NCI-H2196 treated with DMSO at 0.1 percent for 48 hours (cell line): ENCODE measurements around the gene BRD7.
"Not testable (repeated sequence)": the region's sequence is repeated elsewhere in the genome, so short reads cannot be mapped to it uniquely, and the experiment has no call there.

ENCODE experiments used
- DNase-seq: peaks from one replicate; lab custom pipeline; 2025; ENCODE audit not compliant: unreplicated experiment; lab: John Stamatoyannopoulos, UW

BRD7 gene

GRCh38 chr16:50360033-50360778, 8.6 kb downstream of the BRD7 start:
- no peak for DNase-seq

DNA sequence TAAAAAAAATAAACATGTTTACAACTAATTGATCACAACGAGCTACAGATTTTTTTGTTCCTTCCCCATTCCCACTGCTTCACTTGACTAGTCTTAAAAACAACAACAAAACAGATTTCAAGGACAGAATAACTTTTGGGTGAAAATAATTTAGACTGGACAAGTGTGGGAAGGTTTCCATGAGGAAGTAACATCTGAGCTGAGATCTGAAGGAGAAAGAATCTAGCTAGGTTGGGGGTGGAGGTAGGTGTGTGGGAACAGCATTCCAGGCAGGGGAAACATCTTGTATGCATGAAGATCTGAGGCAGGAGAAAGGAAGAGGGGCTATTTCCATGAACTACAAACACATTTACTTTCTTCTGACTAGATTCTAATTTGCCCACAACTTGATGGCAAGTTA, 9.2 kb downstream of the BRD7 start:
- DNase-seq: no peak

DNA sequence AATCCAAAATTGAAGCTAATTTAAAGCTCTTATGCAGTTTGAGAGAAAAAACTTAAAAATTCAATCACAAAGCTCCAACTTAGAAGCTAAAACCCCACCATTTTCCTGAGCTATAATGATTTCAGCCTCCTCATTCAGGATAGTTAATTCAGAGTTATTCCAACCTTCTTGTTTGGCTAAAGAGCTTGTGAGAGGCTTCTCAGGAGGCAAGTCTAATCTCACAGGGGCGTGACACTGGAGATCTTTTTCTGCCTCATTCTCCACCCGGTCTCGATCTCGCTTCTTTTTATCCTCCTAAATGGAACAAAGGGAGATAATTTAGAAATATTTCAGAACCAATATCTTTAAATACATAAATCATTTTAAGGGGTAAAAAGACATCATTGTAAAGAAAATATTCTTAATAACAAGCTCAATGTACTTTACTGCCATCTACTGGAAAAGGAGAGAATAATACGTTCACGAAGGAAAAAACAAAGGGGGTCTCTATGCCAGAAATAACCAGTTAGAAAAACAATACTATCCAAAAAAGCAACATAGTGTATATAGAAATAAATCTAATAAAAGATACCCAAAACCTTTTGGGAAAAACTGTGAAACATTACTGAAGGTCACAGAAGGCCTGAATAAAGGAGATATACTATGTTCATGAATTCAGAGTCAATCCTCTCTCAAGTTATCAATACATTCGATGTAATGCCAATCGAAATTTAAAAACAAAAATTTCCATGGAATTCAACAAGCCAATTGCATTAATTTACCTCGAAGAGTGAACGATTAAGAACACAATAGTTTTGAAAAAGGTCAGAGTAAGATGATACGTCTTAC, 13.9 kb downstream of the BRD7 start:
- no peak for DNase-seq

- no peak for DNase-seq
These were observed 14.7 kb downstream of the BRD7 start for GRCh38 chr16:50354082-50354481.

GRCh38 chr16:50351952-50352351, 16.8 kb downstream of the BRD7 start:
- DNase-seq: no peak

GRCh38 chr16:50351116-50351515, 17.7 kb downstream of the BRD7 start:
- no peak for DNase-seq

GRCh38 chr16:50345210-50345609, 23.6 kb downstream of the BRD7 start:
- not testable (repeated sequence) for DNase-seq

- not testable (repeated sequence) for DNase-seq
These were observed 25.2 kb downstream of the BRD7 start for GRCh38 chr16:50343566-50343965.

DNA sequence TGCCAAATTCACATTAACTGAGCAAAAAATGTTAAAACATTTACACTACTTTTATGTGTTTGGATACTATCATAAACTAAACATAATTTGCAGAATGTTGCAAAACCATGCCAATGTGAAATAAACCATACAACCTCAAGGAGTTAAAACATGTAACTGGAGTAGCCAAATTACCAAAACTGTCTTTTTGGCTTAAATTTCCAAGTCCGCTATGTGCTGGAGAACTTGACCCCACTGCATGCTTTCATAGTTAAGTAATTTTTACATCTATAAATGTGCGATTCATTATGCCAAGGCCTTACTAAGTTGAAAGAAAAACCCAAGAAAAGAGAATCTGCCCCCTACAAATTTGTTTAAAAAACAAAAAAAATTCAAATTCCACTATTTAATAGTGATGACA, 28.2 kb downstream of the BRD7 start:
- DNase-seq: no peak

DNA sequence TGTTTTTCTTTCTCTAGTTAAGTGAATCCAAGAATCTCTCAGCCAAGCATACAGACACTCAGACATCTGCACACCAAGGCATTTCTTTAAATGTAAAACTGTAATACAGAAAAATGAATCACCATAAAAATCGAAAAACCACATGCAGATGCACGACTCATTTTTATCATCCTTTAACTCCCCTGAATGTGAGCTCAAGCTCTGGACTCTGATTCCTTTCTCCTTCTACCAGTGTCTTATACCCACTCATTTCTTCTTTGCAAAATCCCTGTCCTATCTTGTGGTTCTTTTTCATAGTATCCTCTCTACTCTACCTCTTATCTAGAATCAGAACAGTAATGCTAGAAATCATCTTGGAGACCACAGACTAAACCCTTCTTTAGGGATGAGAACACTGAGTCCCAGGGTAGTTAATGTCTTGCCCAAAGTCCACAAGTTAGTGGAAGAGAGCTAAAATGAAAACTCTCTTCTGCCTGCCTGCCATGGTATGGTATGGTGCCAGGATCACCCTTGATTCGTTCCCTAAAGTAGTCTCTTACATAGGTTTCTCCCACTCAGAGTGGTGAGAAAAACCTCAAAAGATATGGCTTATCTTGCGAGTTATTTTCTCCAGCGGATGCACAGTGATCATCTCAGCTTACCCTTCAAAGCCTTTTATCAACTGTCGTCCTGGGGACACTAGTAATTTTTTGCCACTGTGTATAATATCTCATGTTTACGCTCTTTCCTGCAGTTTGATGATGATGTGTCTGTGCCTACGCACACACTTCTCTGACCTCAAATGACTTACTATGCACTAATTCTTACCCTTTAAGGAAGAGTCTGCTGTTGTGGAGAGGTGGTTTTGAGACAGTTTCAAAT, 30.2 kb downstream of the BRD7 start:
- DNase-seq: no peak

- DNase-seq: no peak
These were observed 31.9 kb downstream of the BRD7 start for GRCh38 chr16:50336884-50337283.

GRCh38 chr16:50335196-50335958, 33.4 kb downstream of the BRD7 start:
- DNase-seq: no peak

DNA sequence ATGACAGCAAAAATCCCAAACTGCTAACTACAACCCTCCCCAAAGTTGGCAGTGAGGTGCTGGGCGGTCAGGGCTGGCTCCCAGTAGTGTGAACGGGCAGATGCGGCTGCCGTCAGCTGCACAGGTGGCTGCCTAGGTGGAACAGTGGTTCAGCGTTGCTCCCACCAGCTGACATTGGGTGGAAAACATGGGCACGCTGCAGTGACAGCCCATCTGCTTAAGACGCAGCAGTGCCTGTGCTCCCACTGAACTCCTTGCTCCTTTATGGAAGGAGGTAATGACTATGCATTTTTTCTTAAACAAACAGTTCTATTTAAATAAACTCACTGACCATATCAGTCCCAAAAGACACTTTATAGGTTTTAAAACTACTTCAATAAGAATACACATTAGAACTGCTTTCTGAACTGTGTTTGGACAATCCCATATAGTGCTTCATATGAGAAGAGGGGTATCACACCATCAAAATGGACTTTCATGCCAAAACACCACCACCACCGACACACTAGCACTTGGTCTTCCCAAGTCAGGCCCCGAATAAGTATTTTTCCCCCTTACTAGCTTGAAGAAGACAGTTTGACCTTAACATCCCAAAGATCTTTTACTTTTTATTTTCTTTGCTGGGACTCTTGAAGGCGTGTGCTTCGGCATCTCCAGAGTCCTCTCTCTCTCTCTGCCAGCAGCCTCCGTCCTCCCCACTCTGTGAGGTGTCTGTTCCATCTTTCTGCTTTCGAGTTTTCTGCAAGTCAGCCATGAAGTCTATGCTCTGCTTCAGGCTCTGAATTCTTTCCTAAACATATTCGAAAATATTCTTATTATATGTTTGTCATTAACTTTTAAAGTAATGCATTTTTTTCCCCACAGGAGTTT, 34.4 kb downstream of the BRD7 start:
- DNase-seq: no peak

- no peak for DNase-seq
These were observed 36.2 kb downstream of the BRD7 start for GRCh38 chr16:50332599-50332998.

DNA sequence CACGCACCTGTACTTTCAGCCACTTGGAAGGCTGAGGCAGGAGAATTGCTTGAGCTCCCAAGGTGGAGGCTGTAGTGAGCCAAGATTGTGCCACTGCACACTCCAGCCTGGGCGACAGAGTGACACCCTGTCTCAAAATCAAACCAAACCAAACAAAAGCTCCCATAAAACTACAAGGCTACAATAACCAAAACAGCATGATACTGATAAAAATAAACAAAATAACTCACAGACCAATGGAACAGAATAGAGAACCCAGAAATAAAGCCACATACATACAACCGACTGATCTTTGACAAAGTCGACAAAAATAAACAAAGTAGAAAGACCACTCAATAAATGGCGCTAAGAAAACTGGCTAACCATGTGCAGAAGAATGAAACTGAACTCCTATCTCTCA, 37.2 kb downstream of the BRD7 start:
- DNase-seq: no peak

GRCh38 chr16:50329446-50330189, 39.2 kb downstream of the BRD7 start:
- DNase-seq: no peak

GRCh38 chr16:50326835-50327465, 41.8 kb downstream of the BRD7 start:
- no peak for DNase-seq

GRCh38 chr16:50326264-50326663, 42.5 kb downstream of the BRD7 start:
- no peak for DNase-seq

DNA sequence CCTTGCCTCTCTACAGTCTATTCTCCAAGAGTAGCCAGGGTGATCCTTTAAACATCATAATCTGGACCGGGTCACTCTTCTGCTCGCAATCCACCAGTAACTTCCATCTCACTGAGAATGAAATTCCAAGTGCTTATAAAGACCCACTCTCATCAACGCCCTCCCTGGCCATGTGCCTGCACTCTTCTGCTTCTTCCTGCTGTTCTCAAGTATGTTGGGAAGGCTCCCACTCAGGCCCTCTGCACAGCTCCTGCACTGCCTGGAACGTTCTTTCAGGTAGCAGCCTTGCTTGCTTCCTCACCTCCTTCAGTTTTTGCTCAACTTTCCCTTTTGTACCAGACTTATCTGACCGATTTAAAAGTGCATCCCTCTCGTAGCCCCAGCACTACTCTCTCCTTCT, 44.4 kb downstream of the BRD7 start:
- DNase-seq: no peak
